CD4-positive, alpha-beta T cell (primary cell): ENCODE data around the gene NUDT22. TPM values are rescaled to one million over a fixed set of nuclear protein-coding genes. Genes with fewer than 3 reads are reported as not detected.
A peak's percentile ranks its signal among the peaks of the same experiment; 100 is the strongest.

Experiments used
- ATAC-seq: fragments of 200-7000 bp; cut with Tn5 transposase; one replicate; pipeline ENCODE4 v1.10.0; 2022; ENCODE audit warnings: mild to moderate bottlenecking; ENCODE audit not compliant: poor library complexity
- CTCF ChIA-PET: fragments of 350-600 bp; sonication (Branson Sonifier 250); formaldehyde crosslinking; loops from one replicate; lab custom pipeline; 2021; ENCODE audit warnings: antibody characterized with exemption, inconsistent platforms; lab: Charles Lee
- POLR2A ChIA-PET: fragments of 350-600 bp; sonication (Branson Sonifier 250); formaldehyde crosslinking; loops from one replicate; lab custom pipeline; 2021; ENCODE audit warnings: antibody characterized with exemption, inconsistent platforms; lab: Charles Lee
- DNase-seq, 14 experiments: peaks; one replicate each; pipeline ENCODE4 v3.0.0-alpha.2; 2013 to 2020; ENCODE audit warnings: mixed read lengths in 2 of 14
- H3K27ac ChIP-seq, 2 donors: one replicate each; pipeline versions ENCODE4 v1.5.1 to v1.7.0; 2013; ENCODE audit warnings: low read length in 2 of 2, low read depth in 1 of 2, mild to moderate bottlenecking in 1 of 2
- H3K27me3 ChIP-seq, 2 experiments: 1 replicate in 1 of 2; 2 replicates in 1 of 2; pipeline versions ENCODE4 v1.6.1 to v1.7.0; 2013; ENCODE audit warnings: low read length in 2 of 2, control low read depth in 1 of 2, mild to moderate bottlenecking in 1 of 2, moderate library complexity in 1 of 2; ENCODE audit not compliant: insufficient read depth in 2 of 2, control insufficient read depth in 1 of 2
- H3K36me3 ChIP-seq: one replicate; pipeline ENCODE4 v1.6.1; 2013; ENCODE audit warnings: low read length, control low read depth; ENCODE audit not compliant: insufficient read depth
- H3K4me1 ChIP-seq: one replicate; pipeline ENCODE4 v1.6.1; 2013; ENCODE audit warnings: low read length, control low read depth; ENCODE audit not compliant: insufficient read depth
- H3K4me3 ChIP-seq: one replicate; pipeline ENCODE4 v1.5.1; 2013; ENCODE audit warnings: mild to moderate bottlenecking, low read length, moderate library complexity
- H3K9me3 ChIP-seq, 2 experiments: 1 replicate in 1 of 2; 2 replicates in 1 of 2; pipeline versions ENCODE4 v1.6.1 to v1.7.0; 2013; ENCODE audit warnings: low read length in 2 of 2, mild to moderate bottlenecking in 2 of 2, control low read depth in 1 of 2, moderate library complexity in 1 of 2; ENCODE audit not compliant: control insufficient read depth in 1 of 2, insufficient read depth in 1 of 2
- H3K27ac Mint-ChIP-seq: one replicate; pipeline ENCODE4 v1.8.0; 2020; ENCODE audit warnings: mixed read lengths
- H3K27me3 Mint-ChIP-seq: one replicate; pipeline ENCODE4 v1.8.0; 2021; ENCODE audit warnings: mixed read lengths
- H3K36me3 Mint-ChIP-seq: one replicate; pipeline ENCODE4 v1.8.0; 2021; ENCODE audit warnings: low read depth, mixed read lengths
- H3K4me1 Mint-ChIP-seq: one replicate; pipeline ENCODE4 v1.8.0; 2021; ENCODE audit warnings: low read depth, mixed read lengths
- H3K4me3 Mint-ChIP-seq: one replicate; pipeline ENCODE4 v1.8.0; 2020; ENCODE audit warnings: mild to moderate bottlenecking, mixed read lengths
- H3K9me3 Mint-ChIP-seq: one replicate; pipeline ENCODE4 v1.8.0; 2020; ENCODE audit warnings: mixed read lengths
- CTCF ChIP-seq: fragments of 200-600 bp; IDR thresholded peaks from one replicate; pipeline ENCODE4 v1.8.0; 2022; ENCODE audit warnings: antibody characterized with exemption, mild to moderate bottlenecking
- intact Hi-C, 2 experiments: fragments of 100-400 bp; cut with DNase I in 1 of 2; cut with micrococcal nuclease in 1 of 2; formaldehyde crosslinking; loops; one replicate each; pipeline versions ENCODE4 v1.15.1 to v1.9.0; 2023 to 2025; cut with DNase I, micrococcal nuclease
- total RNA-seq, 174 experiments: library from RNA in 2 of 174; stranded (reverse) in 2 of 174; gene quantifications; one replicate each; pipeline ENCODE4 v1.2.3 and lab custom pipeline; 2021 to 2026

NUDT22 gene
- total RNA-seq, 2 experiments from 2014 or later, result 26.8 to 26.9 TPM

GRCh38 chr11:64230985-64231365 lies 4.9 kb downstream of the NUDT22 start:
- no peaks in the 10 kb centered on the region for H3K27me3 Mint-ChIP-seq
- peaks cover 60% of the 10 kb centered on the region for H3K4me1 Mint-ChIP-seq
- peak overlapping the region; percentile 94 for H3K27ac Mint-ChIP-seq
- CTCF ChIA-PET, result interaction anchor here (0.9 to 1.0 kb wide), 2 partner anchors 73 to 87 kb away, joined by 3 to 5 read pairs; partner anchors contain the start of gene PRDX5
- POLR2A ChIA-PET, result interaction anchor here (0.6 to 4.6 kb wide), 6 partner anchors 11 to 564 kb away, joined by 3 to 31 read pairs (median 15); partner anchors contain the start of genes FERMT3, FKBP2 and PPP1R14B
- DNase-seq (peak in 1 of 14 experiments; percentile 40), ATAC-seq (no peak)
- H3K27me3 ChIP-seq, result no peaks in the 10 kb centered on the region
- H3K4me1 ChIP-seq, result peaks cover 79% of the 10 kb centered on the region
- H3K9me3 Mint-ChIP-seq, result no peaks in the 10 kb centered on the region
- TF ChIP-seq CTCF, result no peak
- H3K4me3 Mint-ChIP-seq, result peak overlapping the region; percentile 95
- H3K27ac ChIP-seq, result peak overlapping the region; percentile 55 to 82
- no peaks in the 10 kb centered on the region for H3K9me3 ChIP-seq
- intact Hi-C loops, result loop anchor here (1.0 to 5.0 kb wide), 3 partner anchors 10 to 44 kb away; partner anchors contain the start of genes FKBP2 (in 2 of the 2) and STIP1 (in 1 of the 2)
- H3K36me3 Mint-ChIP-seq, result peaks cover 6% of the 10 kb centered on the region
- H3K36me3 ChIP-seq, result peaks cover 3% of the 10 kb centered on the region
- H3K4me3 ChIP-seq, result peak overlapping the region; percentile 91

DNA sequence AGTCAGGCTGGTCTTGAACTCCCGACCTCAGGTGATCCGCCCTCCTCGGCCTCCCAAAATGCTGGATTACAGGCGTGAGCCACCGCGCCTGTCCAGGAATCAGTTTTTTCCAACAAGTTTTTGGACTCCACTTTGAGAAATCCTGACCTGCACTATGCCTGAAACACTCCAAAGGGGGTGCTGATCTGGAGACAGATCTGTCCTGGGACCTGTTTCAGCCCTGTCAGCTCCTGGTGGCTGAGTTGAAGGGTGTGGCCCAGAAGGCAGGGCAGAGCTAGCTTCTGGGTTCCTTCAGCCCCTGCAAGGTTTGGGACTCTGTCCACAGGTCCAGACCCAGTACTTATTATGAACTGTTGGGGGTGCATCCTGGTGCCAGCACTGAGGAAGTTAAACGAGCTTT lies 5.5 kb downstream of the NUDT22 start:
- H3K4me1 Mint-ChIP-seq, result peaks cover 60% of the 10 kb centered on the region
- intact Hi-C loops, result loop anchor here in 1 of 2 experiments (5.0 kb wide), 2 partner anchors 41 to 44 kb away; partner anchors contain the start of gene STIP1
- H3K9me3 Mint-ChIP-seq, result no peaks in the 10 kb centered on the region

More for the DNA sequence above, 5.5 kb downstream of the NUDT22 start:
- H3K27ac ChIP-seq, result no peak overlapping the region
- H3K4me3 ChIP-seq, result no peak overlapping the region
- ATAC-seq (no peak), DNase-seq (no peak)
- no peak for TF ChIP-seq CTCF
- Mint-ChIP-seq H3K27me3 (no peaks in the 10 kb centered on the region), H3K36me3 (peaks cover 6% of the 10 kb centered on the region), H3K27ac (peak overlapping the region; percentile 94), H3K4me3 (peak overlapping the region; percentile 95)
- H3K27me3 ChIP-seq, result no peaks in the 10 kb centered on the region
- CTCF ChIA-PET, result interaction anchor here (0.7 to 1.0 kb wide), 4 partner anchors 9 to 73 kb away, joined by 3 to 5 read pairs (median 3); partner anchors contain the start of gene PPP1R14B
- H3K4me1 ChIP-seq, result peaks cover 78% of the 10 kb centered on the region
- peaks cover 3% of the 10 kb centered on the region for H3K36me3 ChIP-seq
- POLR2A ChIA-PET, result interaction anchor here (0.9 to 4.6 kb wide), 7 partner anchors 10 to 1266 kb away, joined by 3 to 31 read pairs (median 7); partner anchors contain the start of genes FERMT3, FKBP2, PLCB3 and PPP1R14B
- no peaks in the 10 kb centered on the region for H3K9me3 ChIP-seq
